Inferior parietal cortex (tissue), 1 donor: Measurements from ENCODE around the gene VPREB1.
"Not testable (repeated sequence)": the region's sequence is repeated elsewhere in the genome, so short reads cannot be mapped to it uniquely, and the experiment has no call there.

Experiments used
- DNase-seq: peaks from one replicate; pipeline ENCODE4 v3.0.0-alpha.2; 2016; ENCODE audit errors: extremely low spot score

VPREB1 gene, protein sequence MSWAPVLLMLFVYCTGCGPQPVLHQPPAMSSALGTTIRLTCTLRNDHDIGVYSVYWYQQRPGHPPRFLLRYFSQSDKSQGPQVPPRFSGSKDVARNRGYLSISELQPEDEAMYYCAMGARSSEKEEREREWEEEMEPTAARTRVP

DNA sequence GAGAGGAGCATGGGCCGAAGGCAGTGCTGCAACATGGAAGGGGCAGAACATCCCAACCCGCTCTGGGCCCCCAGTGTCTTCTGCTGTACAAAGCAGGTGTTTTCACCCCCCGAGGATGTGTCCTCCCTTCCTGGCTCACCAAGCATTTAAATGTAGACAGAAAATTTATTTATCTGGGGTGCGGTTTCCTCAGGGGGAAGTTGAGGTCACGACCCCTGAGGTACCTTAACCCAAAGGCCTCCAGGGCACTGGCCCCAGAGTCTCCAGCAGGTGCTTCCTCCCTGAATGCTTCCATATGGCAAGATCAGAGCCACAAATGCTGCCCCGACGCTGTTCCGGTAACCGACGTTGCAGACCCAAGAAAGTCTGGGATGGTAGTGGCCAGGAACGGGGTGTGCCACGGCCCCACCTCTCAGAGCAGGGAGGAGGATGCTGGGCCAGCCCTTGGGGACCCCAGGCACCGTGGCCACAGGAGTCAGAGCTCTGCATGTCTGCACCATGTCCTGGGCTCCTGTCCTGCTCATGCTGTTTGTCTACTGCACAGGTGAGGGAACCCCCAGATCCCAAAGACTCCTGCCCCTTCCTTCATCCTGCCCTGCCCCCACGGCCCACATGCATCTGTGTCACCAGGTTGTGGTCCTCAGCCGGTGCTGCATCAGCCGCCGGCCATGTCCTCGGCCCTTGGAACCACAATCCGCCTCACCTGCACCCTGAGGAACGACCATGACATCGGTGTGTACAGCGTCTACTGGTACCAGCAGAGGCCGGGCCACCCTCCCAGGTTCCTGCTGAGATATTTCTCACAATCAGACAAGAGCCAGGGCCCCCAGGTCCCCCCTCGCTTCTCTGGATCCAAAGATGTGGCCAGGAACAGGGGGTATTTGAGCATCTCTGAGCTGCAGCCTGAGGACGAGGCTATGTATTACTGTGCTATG lies at the start of gene VPREB1:
Gene VPREB1 (plus strand): TSS at position 471 of the 935 bp plus-strand sequence. CDS start 28 bp downstream, at position 499.
- no peak for DNase-seq

DNA sequence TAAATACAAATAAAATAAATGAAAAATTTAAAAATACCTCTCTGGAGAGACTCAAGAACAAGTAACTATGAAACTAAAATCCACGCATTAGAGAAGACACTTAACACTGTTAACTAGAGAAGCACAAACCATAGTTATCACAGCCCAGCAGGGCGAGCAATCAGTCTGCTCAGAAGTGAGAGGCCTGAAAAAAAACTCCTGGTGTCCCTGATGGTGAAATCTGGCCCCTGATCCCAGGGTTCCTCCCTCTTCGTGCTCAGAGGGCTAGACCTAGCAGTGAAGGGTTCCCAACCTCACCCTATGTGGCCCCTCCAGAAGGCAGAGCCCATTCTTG lies 49.7 kb upstream of the VPREB1 start:
- no peak for DNase-seq

DNA sequence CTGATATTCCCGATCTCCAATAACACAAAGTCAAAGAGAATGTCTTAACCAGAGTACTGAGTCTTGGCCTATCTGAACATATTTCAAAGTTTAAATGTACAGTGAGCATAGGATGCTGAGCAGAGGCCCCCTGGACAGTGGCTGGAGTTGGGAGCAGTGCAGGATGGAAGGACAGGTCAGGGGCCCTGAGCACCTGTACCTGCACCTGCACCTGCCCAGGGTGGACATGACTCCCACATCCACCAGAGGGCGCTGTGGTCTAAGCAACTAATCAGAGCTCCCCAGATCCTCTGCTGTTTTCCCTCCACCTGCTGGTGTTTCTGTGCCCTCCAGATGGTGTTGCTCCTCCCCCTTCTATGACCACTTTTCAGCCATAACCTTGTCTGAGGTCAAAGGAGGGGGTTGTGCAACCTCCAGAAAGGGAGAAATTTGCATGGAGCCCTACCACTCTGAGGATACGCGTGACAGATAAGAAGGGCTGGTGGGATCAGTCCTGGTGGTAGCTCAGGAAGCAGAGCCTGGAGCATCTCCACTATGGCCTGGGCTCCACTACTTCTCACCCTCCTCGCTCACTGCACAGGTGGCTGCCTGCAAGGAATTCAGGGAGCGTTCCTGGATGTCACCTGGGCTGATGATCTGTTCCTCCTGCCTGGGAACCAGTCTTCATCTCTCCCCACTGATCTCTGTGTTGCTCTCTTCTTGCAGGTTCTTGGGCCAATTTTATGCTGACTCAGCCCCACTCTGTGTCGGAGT lies 49.1 kb upstream of the VPREB1 start:
- peak; percentile 78 for DNase-seq

DNA sequence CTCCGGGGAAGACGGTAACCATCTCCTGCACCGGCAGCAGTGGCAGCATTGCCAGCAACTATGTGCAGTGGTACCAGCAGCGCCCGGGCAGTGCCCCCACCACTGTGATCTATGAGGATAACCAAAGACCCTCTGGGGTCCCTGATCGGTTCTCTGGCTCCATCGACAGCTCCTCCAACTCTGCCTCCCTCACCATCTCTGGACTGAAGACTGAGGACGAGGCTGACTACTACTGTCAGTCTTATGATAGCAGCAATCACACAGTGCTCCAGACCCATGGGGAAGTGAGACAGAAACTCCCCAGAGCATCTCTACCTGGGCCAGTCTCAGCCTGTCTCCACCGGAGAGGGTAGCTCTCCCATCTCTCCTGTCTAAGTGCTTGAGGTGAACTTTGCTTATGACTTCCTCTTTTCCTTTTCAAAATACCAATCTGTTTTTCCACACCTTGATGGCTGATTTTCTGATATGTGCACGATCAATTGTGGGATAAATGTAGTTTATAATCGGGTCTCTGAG lies 48.5 kb upstream of the VPREB1 start:
- DNase-seq, result no peak

DNA sequence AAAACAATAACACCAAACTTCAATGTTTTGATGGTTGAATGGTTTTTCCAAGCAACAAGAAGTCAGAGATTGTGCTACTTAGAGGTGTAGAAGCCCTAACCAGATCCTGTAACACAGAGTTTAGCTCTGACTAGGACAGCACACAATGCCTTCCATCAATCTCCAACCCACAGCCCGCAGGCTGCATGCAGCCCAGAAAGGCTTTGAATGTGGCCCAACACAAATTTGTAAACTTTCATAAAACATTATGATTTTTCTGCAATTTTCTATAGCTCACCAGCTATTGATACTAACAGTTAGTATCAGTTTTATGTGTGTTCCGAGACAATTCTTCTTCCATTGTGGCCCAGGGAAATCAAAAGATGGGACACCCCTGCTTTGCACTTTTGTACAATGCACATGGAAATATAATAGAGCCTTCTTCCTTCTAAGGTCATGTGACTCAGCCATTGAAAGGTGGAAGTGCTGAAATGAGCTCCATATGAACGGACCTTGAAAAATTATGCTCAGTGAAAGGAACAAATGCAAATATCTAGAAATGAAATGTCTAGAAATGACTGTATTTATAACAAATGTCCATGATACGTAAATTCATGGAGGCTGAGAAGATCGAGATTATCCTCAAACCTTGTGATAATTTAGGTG lies 47.6 kb upstream of the VPREB1 start:
- DNase-seq, result no peak

DNA sequence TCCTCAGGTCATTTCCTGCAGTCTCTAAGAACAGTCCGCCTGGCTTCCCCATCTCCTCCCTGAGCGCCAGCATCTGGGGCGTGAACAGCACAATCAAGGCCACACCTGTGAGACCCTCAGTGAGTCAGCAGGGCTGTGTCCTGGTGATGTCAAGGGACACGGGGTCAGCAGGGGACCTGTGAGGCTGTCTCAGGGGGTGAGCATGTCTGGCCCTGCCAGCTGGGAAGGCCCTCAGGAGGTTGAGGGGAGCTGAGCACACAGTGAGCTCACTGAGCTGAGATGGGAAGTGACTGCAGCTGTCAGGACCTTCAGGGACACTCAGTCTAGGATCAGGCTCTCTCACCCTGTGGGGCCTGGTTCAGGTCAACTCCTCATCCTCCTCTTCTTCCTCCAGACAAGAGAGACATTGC lies 46.6 kb upstream of the VPREB1 start:
- DNase-seq, result no peak

DNA sequence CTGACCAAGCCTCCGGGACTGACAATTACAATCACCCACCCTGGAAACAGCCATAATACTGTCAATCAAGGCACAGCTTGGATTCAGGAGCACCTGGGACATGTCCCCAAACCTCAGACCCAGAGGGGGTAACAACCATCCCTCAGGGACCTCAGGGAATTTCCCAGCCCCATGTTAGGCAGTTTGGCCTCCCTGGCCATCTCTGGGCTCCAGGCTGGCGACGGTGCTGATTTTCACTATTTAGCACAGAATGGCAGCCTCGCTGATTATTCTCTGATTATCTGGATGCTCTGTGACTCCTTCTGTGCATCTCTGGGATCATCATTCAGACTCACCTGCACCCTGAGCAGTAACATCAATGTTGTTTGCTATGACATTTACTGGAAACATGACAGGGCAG lies 45.8 kb upstream of the VPREB1 start:
- DNase-seq, result no peak

DNA sequence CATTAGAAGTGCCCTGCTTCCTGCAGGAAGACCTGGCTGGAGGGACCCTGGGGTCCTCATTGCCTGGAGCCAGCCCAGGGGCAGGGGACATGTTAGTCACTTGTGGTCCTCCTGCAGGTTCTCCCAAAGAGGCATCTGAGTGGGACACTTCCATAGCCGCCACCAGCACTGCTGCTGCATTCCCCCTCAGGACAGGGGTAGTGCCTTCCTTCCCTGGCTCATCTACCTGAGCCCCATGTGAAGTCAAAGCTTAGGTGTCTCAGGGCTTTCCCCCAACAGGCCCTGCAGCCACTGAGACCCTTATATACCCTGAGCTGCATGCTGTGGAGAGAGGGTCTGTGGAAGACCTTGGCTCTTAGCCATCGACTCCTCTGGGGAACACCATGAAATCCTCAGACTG lies 45.0 kb upstream of the VPREB1 start:
- DNase-seq, result no peak

DNA sequence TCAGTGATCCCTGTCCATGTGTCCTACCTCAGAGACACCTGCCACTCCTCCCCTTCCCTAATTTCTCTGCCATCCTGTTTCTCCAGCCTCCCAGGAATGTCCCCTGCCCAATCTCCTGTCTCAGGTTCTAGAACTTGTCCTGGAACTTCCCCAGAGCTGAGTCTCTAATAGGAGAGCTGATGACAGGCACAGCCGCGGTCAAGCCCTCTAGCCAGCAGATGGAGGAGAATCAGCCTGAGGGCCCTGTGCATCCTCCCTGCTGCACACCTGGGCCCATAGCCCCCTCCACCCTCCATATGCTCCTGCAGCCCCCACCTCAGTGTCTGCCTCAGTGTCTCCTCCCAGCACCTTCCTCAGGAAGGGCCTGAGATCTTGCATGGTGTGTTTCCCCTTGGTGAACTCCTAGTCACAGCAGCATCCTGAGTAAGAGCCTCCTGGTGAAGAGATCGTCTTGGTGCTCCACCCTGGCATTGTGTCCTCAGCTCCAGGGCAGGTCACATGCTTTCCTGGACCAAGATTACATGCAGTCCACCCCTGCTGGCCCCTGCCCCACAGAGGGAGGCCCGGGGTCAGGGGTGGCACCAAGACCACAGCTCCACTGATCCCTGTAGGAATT lies 43.9 kb upstream of the VPREB1 start:
- DNase-seq, result no peak

DNA sequence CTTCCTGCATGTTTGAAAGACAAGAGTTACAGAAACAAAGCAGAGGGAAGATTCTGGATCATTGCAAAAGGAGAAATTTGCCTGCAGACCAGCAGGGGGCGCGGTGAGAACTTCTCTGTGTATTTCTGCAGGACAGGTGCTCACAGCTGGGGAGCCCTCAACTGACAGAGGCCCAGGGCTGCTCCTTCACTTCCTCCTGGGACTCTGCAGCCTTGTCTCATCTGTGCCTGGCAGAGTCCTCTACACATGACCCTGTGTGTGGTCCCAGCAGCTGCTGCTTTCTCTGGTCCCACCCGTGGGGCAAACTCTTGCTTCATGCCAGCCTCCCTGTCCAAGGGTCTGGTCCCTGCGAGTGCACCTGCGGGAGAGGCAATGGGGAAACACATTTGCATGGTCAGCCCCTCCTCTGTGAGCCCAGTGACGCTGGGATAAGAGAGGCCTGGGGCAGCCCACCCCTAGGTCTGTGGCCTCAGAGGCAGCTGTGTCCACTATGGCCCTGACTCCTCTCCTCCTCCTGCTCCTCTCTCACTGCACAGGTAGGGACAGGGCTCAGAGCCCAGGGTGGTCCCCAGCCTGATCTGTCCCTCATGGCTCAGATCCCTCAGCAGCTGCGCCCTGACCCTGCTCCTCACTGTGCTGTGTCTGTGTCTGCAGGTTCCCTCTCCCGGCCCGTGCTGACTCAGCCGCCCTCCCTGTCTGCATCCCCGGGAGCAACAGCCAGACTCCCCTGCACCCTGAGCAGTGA lies 43.2 kb upstream of the VPREB1 start:
- DNase-seq, result peak; percentile 46

DNA sequence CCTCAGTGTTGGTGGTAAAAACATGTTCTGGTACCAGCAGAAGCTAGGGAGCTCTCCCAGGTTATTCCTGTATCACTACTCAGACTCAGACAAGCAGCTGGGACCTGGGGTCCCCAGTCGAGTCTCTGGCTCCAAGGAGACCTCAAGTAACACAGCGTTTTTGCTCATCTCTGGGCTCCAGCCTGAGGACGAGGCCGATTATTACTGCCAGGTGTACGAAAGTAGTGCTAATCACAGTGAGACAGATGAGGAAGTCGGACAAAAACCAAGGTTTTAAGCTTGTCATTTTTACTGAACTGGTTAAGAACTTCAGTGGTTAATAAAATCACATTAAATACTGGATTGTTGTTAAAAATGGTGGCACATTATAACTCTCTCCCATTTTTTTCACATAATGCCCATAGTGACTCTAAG lies 42.6 kb upstream of the VPREB1 start:
- no peak for DNase-seq

DNA sequence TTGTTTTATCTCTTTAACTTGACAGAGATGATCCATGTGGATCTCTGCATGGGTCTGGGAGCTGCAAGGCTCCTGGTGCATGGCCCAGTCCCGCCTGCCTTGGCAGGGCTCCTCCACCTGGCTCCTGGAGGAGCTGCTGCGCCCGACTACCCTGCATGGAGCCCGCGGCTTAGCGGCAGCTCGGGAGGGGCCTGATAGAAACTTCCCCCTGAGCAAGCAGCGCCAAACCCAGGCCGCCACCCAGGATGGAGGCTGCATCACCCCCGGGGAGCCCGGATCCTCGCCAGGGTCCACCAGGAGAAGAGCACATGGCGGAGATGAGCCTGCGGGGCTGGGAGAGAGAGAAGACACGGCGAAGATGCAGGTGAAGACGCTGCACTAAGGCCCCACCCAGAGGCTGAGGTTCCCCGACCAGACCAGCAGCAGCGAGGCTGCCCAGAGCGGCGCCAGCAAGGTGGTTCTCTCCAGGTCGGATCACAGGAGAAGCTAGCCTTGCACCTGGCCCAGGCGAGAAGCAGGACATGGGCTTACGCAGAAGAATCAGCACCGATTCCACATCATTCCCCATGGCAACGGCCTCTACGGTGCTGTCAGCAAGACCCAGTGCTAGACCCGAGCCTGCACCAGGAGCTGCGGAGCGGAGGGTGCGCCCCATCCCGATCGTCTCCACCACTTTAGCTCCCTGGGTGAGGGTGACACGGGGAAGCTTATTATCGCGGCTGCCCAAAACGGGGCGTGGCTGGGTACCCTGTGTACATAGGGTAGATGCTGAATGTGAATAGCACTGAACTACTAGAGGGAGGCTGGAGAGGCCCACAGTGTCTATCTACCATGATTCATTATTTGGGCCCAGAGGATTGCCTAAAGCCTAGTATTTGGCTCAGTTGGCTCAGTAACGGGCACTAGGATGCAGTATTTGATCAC lies 41.3 kb upstream of the VPREB1 start:
- DNase-seq, result no peak

DNA sequence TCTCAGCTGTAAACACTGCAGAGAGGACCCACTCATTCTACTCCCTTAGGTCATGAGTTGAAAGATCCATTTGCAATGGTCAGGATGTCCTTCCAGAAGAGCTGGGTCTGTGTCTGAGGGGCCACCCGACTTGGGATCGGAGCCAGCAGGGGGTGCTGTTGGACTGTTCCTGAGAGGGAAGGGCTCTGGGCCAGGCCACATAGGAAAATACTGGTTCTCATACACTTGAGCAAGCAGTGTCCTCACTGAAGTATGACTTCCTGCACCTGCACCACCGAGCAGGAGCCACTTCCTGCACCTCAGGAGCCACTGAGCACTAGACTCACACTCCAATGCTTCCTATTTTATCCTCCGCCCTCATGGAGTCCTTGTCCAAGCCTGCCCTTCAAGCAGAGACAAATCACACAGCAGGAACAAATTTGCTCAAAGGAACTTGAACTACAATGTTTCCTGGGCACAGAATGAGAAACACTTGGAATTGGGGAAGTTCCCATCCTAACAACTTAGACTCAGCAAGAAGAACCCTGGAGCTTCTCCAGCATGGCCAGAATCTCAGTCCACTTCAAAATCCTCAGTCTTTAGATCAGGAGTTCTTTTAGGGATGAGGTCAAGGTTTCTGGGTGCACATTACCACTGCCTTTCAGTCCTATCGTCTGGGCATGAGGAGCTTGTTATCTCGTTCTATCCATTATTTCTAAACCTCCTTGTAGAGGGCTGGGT lies 36.6 kb upstream of the VPREB1 start:
- DNase-seq, result peak; percentile 62

DNA sequence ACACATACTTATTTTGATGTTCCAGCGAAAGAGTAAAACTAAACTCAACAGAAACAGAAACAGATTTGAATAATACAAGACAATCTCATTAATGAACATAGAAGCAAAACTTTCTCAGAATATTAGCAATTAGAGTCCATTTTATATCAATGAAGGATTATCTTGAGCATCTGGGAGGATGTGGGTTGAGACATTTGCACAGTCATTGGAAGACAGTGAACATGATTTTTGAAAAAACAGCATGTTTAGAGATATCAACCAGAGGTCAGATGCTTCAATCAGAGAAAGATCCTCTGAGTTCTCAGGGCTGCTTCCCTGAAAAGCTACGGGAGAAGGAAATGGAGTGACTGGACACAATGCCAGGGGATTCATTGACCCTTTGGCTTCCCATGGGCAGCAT lies 35.9 kb upstream of the VPREB1 start:
- no peak for DNase-seq

DNA sequence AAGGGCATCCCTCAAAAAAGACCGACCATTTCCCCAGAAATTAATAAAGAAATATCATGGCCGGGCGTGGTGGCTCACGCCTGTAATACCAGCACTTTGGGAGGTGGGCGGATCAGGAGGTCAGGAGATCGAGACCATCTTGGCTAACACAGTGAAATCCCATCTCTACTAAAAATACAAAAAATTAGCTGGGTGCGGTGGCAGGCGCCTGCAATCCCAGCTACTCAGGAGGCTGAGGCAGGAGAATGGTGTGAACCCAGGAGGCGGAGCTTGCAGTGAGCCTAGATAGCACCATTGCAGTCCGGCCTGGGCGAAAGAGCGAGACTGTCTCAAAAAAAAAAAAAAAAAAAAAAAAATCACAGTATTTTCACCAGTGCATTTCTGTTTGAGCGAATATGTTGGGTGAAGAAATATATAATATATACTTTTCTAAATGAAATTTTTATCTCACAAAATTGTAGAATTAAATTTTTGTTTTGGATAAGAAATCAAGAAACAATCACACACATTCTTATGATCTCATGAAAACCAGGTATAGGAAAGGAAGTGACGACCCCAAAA lies 35.4 kb upstream of the VPREB1 start:
- DNase-seq, result not testable (repeated sequence)

DNA sequence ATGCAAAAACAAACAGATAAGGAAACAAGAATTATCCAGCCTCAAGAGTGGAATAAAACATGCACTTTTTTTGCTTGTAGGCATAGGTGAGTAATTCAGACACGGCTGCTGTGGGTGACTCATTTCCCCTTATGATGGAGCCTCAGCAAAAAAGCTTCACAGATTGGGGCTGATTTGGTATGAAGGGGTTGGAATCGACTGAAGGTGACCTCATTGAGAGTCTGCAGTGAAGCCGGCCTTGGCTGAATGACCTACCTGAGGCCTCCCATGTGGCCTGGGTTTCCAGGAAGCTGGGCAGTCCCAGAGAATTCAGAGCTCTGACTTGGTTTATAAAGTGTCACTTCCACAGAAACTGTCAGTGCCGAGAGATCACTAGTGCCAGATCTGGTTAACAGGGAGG lies 34.2 kb upstream of the VPREB1 start:
- DNase-seq, result no peak

DNA sequence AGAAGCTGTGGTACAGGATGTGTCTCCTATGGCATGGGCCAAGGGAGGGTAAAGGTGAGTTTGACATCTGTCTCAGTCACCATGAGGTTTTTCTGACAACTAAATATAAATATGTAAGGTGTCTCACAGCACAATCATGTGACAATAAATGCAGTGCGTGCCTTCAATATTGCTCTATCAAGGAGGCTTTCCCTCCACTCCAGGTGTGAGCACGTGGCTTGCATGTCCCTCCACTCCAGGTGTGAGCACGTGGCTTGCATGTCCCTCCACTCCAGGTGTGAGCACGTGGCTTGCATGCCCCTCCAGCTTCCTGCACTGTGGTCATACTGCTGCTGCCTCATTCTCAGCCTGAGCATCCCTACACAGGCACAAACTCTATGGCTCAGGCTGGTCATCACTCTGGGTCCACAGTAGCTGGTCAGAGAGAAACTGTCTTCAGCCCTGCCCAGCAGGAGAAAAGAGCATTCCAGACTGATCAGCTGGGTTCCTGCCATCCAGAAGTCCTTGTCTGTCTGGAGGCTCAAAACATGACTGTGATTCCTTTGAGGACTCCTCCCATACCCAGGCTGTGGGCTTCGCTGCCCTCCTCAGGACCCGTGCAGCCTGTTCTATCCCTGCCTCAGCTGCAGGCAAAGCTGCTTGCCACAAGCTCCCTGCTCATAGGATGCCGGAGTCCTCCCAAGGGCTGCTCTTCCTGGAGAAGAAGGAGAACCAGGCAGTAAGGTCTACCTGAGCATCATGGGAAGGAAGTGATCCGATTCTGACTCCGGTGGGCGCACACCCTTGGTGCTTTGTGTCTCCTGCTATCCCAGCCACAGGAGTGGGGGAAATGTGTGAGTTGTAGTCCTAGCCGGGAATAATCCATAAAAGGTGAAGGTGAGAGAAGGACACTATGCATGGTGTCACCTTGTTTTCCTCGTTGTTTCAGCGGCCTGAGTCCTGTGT lies 33.4 kb upstream of the VPREB1 start:
- no peak for DNase-seq

DNA sequence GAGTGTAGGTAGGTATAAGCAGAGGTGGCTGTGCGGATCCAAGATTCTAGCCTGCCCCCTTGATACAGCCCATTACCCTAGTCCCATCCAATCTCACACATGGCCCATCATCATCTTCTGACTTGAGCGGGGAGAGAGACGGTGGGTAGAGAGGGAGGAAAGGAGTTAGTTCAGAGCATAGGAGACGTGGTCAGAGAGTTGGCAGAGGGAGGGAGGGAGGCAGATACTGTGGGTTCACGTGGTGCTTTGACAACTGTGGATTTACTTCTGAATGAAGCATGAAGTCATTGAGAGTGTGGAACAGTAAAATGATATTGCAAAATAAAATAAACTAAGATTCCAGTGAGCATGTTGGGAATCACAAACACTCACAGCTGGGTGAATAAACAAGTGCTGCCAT lies 31.4 kb upstream of the VPREB1 start:
- no peak for DNase-seq
